Measurements from ENCODE around the gene TCF4.

Gene TCF4

DNA sequence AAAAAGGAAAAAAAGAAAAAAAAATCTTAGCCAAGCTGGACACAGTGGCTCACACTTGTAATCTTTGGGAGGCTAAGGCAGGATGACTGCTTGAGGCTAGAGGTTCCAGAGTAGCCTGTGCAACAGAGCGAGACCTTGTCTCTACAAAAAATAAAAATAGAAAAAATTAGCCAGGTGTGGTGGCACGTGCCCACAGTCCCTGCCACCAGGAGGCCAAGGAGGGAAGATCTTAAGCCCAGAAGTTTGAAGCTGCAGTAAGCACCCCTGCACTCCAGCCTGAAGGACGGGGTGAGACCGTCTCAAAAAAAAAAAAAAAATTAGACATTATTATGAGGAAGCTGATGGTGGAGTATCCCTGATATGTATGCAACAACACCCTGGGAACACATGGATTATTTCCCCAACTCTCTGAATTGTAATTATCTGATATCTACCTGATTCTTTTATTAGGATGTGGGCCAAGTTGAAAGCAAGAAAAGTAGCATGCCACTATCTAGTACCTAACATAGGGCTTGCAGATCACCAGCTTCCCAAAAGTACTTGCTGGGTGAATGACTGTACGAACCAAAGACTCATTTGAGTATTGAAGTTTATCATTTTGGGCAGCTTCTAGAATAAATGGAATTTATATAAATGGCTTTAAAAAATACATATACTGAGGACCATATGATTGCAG lies 140.9 kb downstream of the TCF4 start:
- peak overlapping the region; percentile 97 for H3K27ac ChIP-seq (ENCODE audit: low read depth, low read length)
- peaks cover 78% of the 10 kb centered on the region for H3K79me2 ChIP-seq (ENCODE audit: control insufficient read depth, low read length)
- peaks cover 33% of the 10 kb centered on the region for H3K36me3 ChIP-seq (ENCODE audit: control insufficient read depth, low read length)
- H3K4me2 ChIP-seq (ENCODE audit: low read length): peak overlapping the region; percentile 69
- H4K20me1 ChIP-seq (ENCODE audit: control insufficient read depth, insufficient read depth, low read depth, low read length): no peaks in the 10 kb centered on the region
- no peaks in the 10 kb centered on the region for H3K27me3 ChIP-seq (ENCODE audit: control insufficient read depth, low read length)
- H3F3A ChIP-seq (ENCODE audit: control insufficient read depth, insufficient read depth): peaks cover 57% of the 10 kb centered on the region
- H3K4me3 ChIP-seq (ENCODE audit: low read length): peak overlapping the region; percentile 55
- peaks cover 99% of the 10 kb centered on the region for H3K4me1 ChIP-seq (ENCODE audit: control insufficient read depth, low read length)
- no peaks in the 10 kb centered on the region for H3K9me2 ChIP-seq (replicated peaks; ENCODE audit: control insufficient read depth, low read length)
- H3K9me3 ChIP-seq (ENCODE audit: control insufficient read depth, insufficient read depth, low read length): peaks cover 9% of the 10 kb centered on the region
- TF ChIP-seq EZH2phosphoT487 (IDR thresholded peaks at IDR 0.05; ENCODE audit: borderline replicate concordance, low read length): no peak
- TF ChIP-seq, protein P1, sequence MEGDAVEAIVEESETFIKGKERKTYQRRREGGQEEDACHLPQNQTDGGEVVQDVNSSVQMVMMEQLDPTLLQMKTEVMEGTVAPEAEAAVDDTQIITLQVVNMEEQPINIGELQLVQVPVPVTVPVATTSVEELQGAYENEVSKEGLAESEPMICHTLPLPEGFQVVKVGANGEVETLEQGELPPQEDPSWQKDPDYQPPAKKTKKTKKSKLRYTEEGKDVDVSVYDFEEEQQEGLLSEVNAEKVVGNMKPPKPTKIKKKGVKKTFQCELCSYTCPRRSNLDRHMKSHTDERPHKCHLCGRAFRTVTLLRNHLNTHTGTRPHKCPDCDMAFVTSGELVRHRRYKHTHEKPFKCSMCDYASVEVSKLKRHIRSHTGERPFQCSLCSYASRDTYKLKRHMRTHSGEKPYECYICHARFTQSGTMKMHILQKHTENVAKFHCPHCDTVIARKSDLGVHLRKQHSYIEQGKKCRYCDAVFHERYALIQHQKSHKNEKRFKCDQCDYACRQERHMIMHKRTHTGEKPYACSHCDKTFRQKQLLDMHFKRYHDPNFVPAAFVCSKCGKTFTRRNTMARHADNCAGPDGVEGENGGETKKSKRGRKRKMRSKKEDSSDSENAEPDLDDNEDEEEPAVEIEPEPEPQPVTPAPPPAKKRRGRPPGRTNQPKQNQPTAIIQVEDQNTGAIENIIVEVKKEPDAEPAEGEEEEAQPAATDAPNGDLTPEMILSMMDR (IDR thresholded peaks at IDR 0.05; ENCODE audit: low read depth, low read length, poor library complexity, severe bottlenecking): no peak

DNA sequence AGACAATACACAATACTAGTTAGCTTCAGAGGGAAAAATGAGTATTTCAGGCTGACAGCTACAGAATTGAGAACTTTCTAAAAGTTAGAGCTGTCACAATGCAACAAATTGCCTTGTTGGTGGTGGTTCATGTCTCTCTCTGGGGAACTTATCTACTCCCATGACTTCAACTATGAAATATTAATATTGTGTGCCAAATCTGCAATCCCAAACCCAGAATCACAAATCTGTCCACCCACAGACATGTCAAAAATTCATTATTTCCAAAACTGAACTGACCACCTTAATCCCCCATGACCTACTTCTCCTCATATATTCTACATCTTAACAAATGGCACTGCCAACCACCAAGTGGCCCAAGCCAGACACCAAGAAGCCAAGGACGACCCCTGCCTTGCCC lies 143.5 kb downstream of the TCF4 start:
- Histone ChIP-seq H3K27ac (ENCODE audit: low read depth, low read length) (peak overlapping the region; percentile 98), H3K4me2 (ENCODE audit: low read length) (peak overlapping the region; percentile 80), H3K79me2 (ENCODE audit: control insufficient read depth, low read length) (peaks cover 70% of the 10 kb centered on the region)

DNA sequence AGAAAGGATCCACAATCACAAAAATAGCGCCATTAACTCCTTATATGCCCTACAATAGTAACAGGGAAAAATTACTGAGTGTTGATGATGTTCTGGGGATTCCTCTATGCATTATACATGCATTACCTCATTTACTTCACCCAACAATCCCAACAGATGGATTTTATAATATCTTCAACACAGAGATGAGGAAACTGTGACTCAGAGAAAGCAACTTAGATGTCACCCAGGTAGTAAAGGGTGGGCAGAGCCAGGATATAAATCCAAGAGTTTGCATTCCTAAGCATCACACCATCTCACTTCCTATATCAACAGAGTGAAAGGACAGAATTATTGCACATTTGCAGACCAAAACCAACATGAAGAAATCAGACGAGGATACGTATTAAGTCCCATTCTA lies 144.2 kb downstream of the TCF4 start:
- H3K4me1 ChIP-seq (ENCODE audit: control insufficient read depth, low read length): peaks cover 99% of the 10 kb centered on the region
- peak overlapping the region; percentile 98 for H3K27ac ChIP-seq (ENCODE audit: low read depth, low read length)
- H3F3A ChIP-seq (ENCODE audit: control insufficient read depth, insufficient read depth): peaks cover 63% of the 10 kb centered on the region
- H3K9me3 ChIP-seq (ENCODE audit: control insufficient read depth, insufficient read depth, low read length): peaks cover 9% of the 10 kb centered on the region
- peaks cover 23% of the 10 kb centered on the region for H3K36me3 ChIP-seq (ENCODE audit: control insufficient read depth, low read length)
- peak overlapping the region; percentile 57 for H3K4me3 ChIP-seq (ENCODE audit: low read length)
- TF ChIP-seq EZH2phosphoT487 (IDR thresholded peaks at IDR 0.05; ENCODE audit: borderline replicate concordance, low read length): no peak
- H3K27me3 ChIP-seq (ENCODE audit: control insufficient read depth, low read length): no peaks in the 10 kb centered on the region
- H4K20me1 ChIP-seq (ENCODE audit: control insufficient read depth, insufficient read depth, low read depth, low read length): no peaks in the 10 kb centered on the region
- peak overlapping the region; percentile 80 for H3K4me2 ChIP-seq (ENCODE audit: low read length)
- H3K9me2 ChIP-seq (replicated peaks; ENCODE audit: control insufficient read depth, low read length): no peaks in the 10 kb centered on the region
- H3K79me2 ChIP-seq (ENCODE audit: control insufficient read depth, low read length): peaks cover 70% of the 10 kb centered on the region

More for the DNA sequence above, 143.5 kb downstream of the TCF4 start:
- H3K4me1 ChIP-seq (ENCODE audit: control insufficient read depth, low read length): peaks cover 99% of the 10 kb centered on the region
- H4K20me1 ChIP-seq (ENCODE audit: control insufficient read depth, insufficient read depth, low read depth, low read length): no peaks in the 10 kb centered on the region
- peaks cover 9% of the 10 kb centered on the region for H3K9me3 ChIP-seq (ENCODE audit: control insufficient read depth, insufficient read depth, low read length)
- H3F3A ChIP-seq (ENCODE audit: control insufficient read depth, insufficient read depth): peaks cover 68% of the 10 kb centered on the region
- H3K36me3 ChIP-seq (ENCODE audit: control insufficient read depth, low read length): peaks cover 18% of the 10 kb centered on the region
- TF ChIP-seq, protein P1 (IDR thresholded peaks at IDR 0.05; ENCODE audit: low read depth, low read length, poor library complexity, severe bottlenecking): no peak
- no peak for TF ChIP-seq EZH2phosphoT487 (IDR thresholded peaks at IDR 0.05; ENCODE audit: borderline replicate concordance, low read length)
- no peaks in the 10 kb centered on the region for H3K9me2 ChIP-seq (replicated peaks; ENCODE audit: control insufficient read depth, low read length)
- no peaks in the 10 kb centered on the region for H3K27me3 ChIP-seq (ENCODE audit: control insufficient read depth, low read length)
- H3K4me3 ChIP-seq (ENCODE audit: low read length): peak overlapping the region; percentile 57

DNA sequence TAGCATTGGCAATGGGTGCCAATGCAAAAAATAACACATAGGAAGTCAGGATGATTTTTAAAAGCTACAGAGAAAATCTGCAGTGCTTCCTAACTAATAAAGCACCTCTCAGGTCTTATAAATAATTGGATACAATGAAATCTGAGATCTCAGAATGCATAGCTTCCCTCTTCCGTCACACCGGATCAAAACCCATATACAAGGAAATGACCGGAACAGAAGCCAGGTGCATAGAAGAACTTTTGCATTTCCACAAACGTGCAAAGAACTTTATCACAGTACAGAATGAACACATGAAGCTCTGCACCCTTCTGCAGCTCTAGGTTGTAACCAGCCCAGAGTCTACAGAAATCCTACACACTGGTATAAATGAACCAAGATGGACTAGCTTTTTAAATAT lies 145.4 kb downstream of the TCF4 start:
- no peaks in the 10 kb centered on the region for H4K20me1 ChIP-seq (ENCODE audit: control insufficient read depth, insufficient read depth, low read depth, low read length)
- peak overlapping the region; percentile 80 for H3K4me2 ChIP-seq (ENCODE audit: low read length)
- H3K27ac ChIP-seq (ENCODE audit: low read depth, low read length): peak overlapping the region; percentile 98
- peaks cover 74% of the 10 kb centered on the region for H3K79me2 ChIP-seq (ENCODE audit: control insufficient read depth, low read length)
- H3K4me3 ChIP-seq (ENCODE audit: low read length): peak overlapping the region; percentile 57
- peaks cover 27% of the 10 kb centered on the region for H3K36me3 ChIP-seq (ENCODE audit: control insufficient read depth, low read length)
- peaks cover 99% of the 10 kb centered on the region for H3K4me1 ChIP-seq (ENCODE audit: control insufficient read depth, low read length)
- peaks cover 9% of the 10 kb centered on the region for H3K9me3 ChIP-seq (ENCODE audit: control insufficient read depth, insufficient read depth, low read length)
- H3K9me2 ChIP-seq (replicated peaks; ENCODE audit: control insufficient read depth, low read length): no peaks in the 10 kb centered on the region
- TF ChIP-seq, protein P1 (IDR thresholded peaks at IDR 0.05; ENCODE audit: low read depth, low read length, poor library complexity, severe bottlenecking): no peak
- no peaks in the 10 kb centered on the region for H3K27me3 ChIP-seq (ENCODE audit: control insufficient read depth, low read length)
- peaks cover 51% of the 10 kb centered on the region for H3F3A ChIP-seq (ENCODE audit: control insufficient read depth, insufficient read depth)

Measured in DOHH2 (cell line).